Lower leg skin (tissue), 3 donors: Measurements from ENCODE around the gene TBX5.

Experiments used
- CTCF ChIP-seq, 3 donors: fragments of 450-650 bp; IDR thresholded peaks; one replicate each; pipeline ENCODE4 v1.5.1; 2016; ENCODE audit warnings: antibody characterized with exemption in 3 of 3, mild to moderate bottlenecking in 3 of 3, moderate library complexity in 2 of 3
- POLR2A ChIP-seq, 2 donors: fragments of 450-650 bp; IDR thresholded peaks; one replicate each; pipeline ENCODE4 v1.6.1; 2016 to 2017; ENCODE audit warnings: antibody characterized with exemption in 2 of 2, mild to moderate bottlenecking in 1 of 2, moderate library complexity in 1 of 2

- TF ChIP-seq CTCF (IDR thresholded peaks at IDR 0.05) (no peak), POLR2A (IDR thresholded peaks at IDR 0.05) (no peak)
Observed at GRCh38 chr12:114361992-114362391, 44.0 kb downstream of the TBX5 start.
